ENCODE data around the gene SC5D. TPM values are rescaled to one million over a fixed set of nuclear protein-coding genes. Genes with fewer than 3 reads are reported as not detected.

Gene SC5D
- total and polyA plus RNA-seq, 7 donors: 6.0 to 33.5 (median 27.2) TPM

DNA sequence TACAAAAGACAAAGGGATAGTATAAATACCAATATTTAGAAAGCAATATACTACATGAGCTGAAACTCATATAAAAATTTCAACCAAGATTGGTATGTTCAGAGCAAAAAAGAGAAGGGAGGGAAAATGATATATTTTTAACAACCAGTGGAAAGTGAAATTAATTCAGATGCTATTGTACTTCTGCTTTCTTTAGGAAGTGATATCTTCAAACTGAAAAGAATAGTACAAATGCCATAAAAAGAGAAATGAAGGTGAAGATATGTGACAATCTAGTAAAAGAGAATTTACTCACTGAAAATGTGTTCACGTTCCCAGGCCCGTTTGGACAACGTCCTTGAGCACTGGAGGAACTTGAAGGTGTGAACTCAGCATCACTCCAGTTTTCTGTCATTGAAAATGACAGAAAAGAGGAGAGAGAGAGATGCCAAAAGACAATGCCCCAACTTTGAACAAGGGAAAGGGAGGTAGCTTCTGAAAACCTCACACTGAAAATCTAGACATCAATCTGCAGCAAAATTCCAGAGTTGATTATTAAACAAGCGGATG is 47.5 kb downstream of the SC5D start:
- Histone ChIP-seq H3K36me3 (no peaks in the 10 kb centered on the region), H3K4me1 (no peaks in the 10 kb centered on the region), H3K9me3 (no peaks in the 10 kb centered on the region), H3K27me3 (no peaks in the 10 kb centered on the region), H3K27ac (no peak overlapping the region), H3K4me3 (no peak overlapping the region)
- 52 to 70% methylated on average over 4 of the region's 4 CpGs for WGBS, 2 donors
- TF ChIP-seq EP300 (IDR thresholded peaks at IDR 0.05): no peak
- no peak for TF ChIP-seq POLR2AphosphoS5 (IDR thresholded peaks at IDR 0.05)
- TF ChIP-seq, protein P1, sequence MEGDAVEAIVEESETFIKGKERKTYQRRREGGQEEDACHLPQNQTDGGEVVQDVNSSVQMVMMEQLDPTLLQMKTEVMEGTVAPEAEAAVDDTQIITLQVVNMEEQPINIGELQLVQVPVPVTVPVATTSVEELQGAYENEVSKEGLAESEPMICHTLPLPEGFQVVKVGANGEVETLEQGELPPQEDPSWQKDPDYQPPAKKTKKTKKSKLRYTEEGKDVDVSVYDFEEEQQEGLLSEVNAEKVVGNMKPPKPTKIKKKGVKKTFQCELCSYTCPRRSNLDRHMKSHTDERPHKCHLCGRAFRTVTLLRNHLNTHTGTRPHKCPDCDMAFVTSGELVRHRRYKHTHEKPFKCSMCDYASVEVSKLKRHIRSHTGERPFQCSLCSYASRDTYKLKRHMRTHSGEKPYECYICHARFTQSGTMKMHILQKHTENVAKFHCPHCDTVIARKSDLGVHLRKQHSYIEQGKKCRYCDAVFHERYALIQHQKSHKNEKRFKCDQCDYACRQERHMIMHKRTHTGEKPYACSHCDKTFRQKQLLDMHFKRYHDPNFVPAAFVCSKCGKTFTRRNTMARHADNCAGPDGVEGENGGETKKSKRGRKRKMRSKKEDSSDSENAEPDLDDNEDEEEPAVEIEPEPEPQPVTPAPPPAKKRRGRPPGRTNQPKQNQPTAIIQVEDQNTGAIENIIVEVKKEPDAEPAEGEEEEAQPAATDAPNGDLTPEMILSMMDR (IDR thresholded peaks at IDR 0.05): no peak
- TF ChIP-seq POLR2A (IDR thresholded peaks at IDR 0.05): no peak
- intact Hi-C loops (cut with DNase I): no loop called here
- DNase-seq: no peak

GRCh38 chr11:121341609-121342008 is 49.0 kb downstream of the SC5D start:
- no peaks in the 10 kb centered on the region for H3K9me3 ChIP-seq
- no peak overlapping the region for H3K4me3 ChIP-seq
- TF ChIP-seq, protein P1 (IDR thresholded peaks at IDR 0.05): no peak
- WGBS, 2 donors: 13 to 41% methylated on average over 4 of the region's 4 CpGs
- no peaks in the 10 kb centered on the region for H3K27me3 ChIP-seq
- no peaks in the 10 kb centered on the region for H3K4me1 ChIP-seq
- H3K27ac ChIP-seq: no peak overlapping the region
- no peak for DNase-seq
- intact Hi-C loops (cut with DNase I): no loop called here
- no peaks in the 10 kb centered on the region for H3K36me3 ChIP-seq

DNA sequence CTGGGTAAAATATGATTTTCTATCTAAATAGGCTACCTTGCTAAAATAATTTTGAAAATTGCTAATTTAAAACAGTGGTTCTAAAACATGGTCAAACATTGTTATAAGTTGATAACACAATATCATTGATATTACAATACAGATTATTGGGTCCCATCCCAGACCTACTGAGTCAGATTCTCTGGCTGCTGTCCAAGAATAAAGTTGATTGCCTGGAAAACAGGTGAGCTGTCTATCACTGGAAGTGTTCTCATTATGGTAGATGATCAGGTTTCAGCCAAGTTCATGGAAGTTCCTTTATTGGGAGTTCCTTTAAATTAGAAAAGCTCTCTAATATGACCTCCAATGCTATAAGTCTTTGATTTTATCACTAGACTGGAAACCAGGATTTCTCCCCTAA is 52.3 kb downstream of the SC5D start:
- Histone ChIP-seq H3K4me1 (peaks cover 0 to 1% (median 0%) of the 10 kb centered on the region in 4 donors), H3K9me3 (no peaks in the 10 kb centered on the region), H3K36me3 (no peaks in the 10 kb centered on the region), H3K27ac (no peak overlapping the region), H3K4me3 (no peak overlapping the region), H3K27me3 (no peaks in the 10 kb centered on the region)
- TF ChIP-seq POLR2A (IDR thresholded peaks at IDR 0.05) (no peak), EP300 (IDR thresholded peaks at IDR 0.05) (no peak), POLR2AphosphoS5 (IDR thresholded peaks at IDR 0.05) (no peak)
- TF ChIP-seq, protein P1 (IDR thresholded peaks at IDR 0.05): no peak
- intact Hi-C loops (cut with DNase I): no loop called here
- DNase-seq: no peak

DNA sequence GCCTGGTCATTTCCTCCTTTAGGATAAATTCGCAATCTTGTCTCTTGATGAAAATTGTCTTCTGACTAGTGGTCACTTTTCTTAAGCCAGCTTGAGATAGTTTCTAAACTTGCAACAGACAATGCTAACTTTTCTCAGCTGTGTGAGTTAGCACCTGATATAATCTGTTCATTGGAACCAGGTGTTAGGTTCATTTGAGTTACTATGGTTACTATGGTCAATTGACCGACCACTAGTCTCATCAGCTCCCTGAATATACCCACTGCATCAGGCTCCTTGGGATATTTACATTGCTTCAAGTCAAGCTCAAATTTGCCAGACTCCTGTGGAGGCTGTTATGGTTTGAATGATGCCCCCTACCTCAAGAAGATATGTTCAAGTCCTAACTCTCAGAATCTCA is 54.5 kb downstream of the SC5D start:
- H3K27me3 ChIP-seq: no peaks in the 10 kb centered on the region
- WGBS, 2 donors: 93 to 94% methylated on average over 2 of the region's 2 CpGs
- DNase-seq: no peak
- H3K4me3 ChIP-seq: no peak overlapping the region
- no peaks in the 10 kb centered on the region for H3K9me3 ChIP-seq
- no peaks in the 10 kb centered on the region for H3K36me3 ChIP-seq
- TF ChIP-seq EP300 (IDR thresholded peaks at IDR 0.05) (no peak), POLR2AphosphoS5 (IDR thresholded peaks at IDR 0.05) (no peak)
- TF ChIP-seq, protein P1 (IDR thresholded peaks at IDR 0.05): no peak
- intact Hi-C loops (cut with DNase I): no loop called here
- peaks cover 0 to 21% (median 15%) of the 10 kb centered on the region in 4 donors for H3K4me1 ChIP-seq
- H3K27ac ChIP-seq: no peak overlapping the region

GRCh38 chr11:121347813-121348212 is 55.2 kb downstream of the SC5D start:
- no peaks in the 10 kb centered on the region for H3K27me3 ChIP-seq
- H3K36me3 ChIP-seq: no peaks in the 10 kb centered on the region
- H3K4me3 ChIP-seq: no peak overlapping the region
- intact Hi-C loops (cut with DNase I): no loop called here
- TF ChIP-seq, protein P1 (IDR thresholded peaks at IDR 0.05): no peak
- TF ChIP-seq POLR2A (IDR thresholded peaks at IDR 0.05) (no peak), POLR2AphosphoS5 (IDR thresholded peaks at IDR 0.05) (no peak), EP300 (IDR thresholded peaks at IDR 0.05) (no peak)
- 61 to 77% methylated on average over 5 of the region's 5 CpGs for WGBS, 2 donors
- H3K4me1 ChIP-seq: peaks cover 0 to 29% (median 21%) of the 10 kb centered on the region in 4 donors
- DNase-seq: no peak
- no peak overlapping the region for H3K27ac ChIP-seq
- H3K9me3 ChIP-seq: no peaks in the 10 kb centered on the region
